22Rv1 (cell line): ENCODE results near the gene LHPP.

Experiments used
- CTCF ChIP-seq: fragments of 450-650 bp; IDR thresholded peaks from 2 replicates; pipeline ENCODE4 v1.5.1; 2017; ENCODE audit warnings: mild to moderate bottlenecking
- ZFX ChIP-seq: fragments of 450-650 bp; IDR thresholded peaks from 2 replicates; pipeline ENCODE4 v1.6.1; 2017; ENCODE audit warnings: antibody characterized with exemption, borderline replicate concordance

GRCh38 chr10:124558339-124559321, 97.0 kb downstream of the LHPP start:
- TF ChIP-seq CTCF (no peak), ZFX (no peak)
